Hepatocyte (in vitro differentiated cells): Measurements from ENCODE around the gene KRT7.
"Not testable (repeated sequence)": the region's sequence is repeated elsewhere in the genome, so short reads cannot be mapped to it uniquely, and the experiment has no call there.

ENCODE experiments used
- EZH2 ChIP-seq: fragments of 200-600 bp; sonication (generic); IDR thresholded peaks from 2 replicates; pipeline ENCODE4 v1.6.1; 2016; ENCODE audit warnings: antibody characterized with exemption, mild to moderate bottlenecking, borderline replicate concordance
- TF ChIP-seq, protein P1 (sequence below): fragments of 200-600 bp; sonication (generic); IDR thresholded peaks from 2 replicates; pipeline ENCODE4 v1.5.1; 2016; ENCODE audit warnings: antibody characterized with exemption, mild to moderate bottlenecking; ENCODE audit not compliant: poor library complexity

DNA sequence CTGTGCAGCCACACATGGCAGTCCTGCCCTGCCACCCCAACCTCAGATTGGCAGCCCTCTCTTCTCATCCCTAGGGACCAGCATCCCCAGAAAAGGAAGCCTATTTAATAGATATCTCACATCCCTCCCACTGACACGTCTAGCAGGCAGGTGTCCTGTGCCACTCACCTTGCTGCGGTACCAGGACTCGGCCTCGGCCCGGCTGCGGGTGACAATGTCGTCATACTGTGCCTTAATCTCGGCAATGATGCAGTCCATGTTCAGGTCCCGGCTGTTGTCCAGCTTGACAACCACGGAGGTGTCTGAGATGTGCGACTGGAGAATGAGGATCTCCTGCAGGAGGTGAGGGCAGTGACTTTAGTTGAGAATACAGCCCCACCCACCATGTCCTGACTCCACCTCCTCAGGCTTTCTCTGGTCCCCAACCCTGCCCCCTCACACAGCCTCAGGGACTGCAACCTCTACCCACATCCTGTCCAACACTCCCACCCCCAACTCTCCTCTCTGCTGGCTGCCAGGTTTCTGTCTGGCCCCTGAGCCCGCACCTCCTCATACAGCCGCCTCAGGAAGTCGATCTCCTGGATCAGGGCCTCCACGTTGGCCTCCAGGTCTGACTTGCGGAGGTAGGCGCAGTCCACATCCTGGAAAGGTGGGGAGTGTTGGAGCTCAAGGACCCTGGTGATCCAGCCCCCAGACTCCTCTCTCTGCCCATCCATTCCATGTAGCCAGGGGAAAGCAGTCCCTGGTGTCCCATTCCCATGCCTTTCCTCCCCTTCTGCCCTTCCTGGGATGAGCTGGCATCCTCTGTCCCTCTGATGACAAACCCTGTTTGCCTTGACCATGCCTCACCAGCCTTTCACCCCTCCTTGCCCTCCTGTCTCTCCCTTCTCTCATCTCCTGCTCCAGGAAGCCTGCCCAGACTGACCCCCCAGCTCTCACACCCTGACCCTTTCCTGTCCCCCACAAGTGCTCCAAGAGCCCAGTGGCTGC is 55.1 kb downstream of the KRT7 start:
- TF ChIP-seq, protein P1, sequence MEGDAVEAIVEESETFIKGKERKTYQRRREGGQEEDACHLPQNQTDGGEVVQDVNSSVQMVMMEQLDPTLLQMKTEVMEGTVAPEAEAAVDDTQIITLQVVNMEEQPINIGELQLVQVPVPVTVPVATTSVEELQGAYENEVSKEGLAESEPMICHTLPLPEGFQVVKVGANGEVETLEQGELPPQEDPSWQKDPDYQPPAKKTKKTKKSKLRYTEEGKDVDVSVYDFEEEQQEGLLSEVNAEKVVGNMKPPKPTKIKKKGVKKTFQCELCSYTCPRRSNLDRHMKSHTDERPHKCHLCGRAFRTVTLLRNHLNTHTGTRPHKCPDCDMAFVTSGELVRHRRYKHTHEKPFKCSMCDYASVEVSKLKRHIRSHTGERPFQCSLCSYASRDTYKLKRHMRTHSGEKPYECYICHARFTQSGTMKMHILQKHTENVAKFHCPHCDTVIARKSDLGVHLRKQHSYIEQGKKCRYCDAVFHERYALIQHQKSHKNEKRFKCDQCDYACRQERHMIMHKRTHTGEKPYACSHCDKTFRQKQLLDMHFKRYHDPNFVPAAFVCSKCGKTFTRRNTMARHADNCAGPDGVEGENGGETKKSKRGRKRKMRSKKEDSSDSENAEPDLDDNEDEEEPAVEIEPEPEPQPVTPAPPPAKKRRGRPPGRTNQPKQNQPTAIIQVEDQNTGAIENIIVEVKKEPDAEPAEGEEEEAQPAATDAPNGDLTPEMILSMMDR: not testable (repeated sequence)
- TF ChIP-seq EZH2: not testable (repeated sequence)
